ENCODE measurements around the gene THSD8.
A peak's percentile ranks its signal among the peaks of the same experiment; 100 is the strongest.

Gene THSD8

DNA sequence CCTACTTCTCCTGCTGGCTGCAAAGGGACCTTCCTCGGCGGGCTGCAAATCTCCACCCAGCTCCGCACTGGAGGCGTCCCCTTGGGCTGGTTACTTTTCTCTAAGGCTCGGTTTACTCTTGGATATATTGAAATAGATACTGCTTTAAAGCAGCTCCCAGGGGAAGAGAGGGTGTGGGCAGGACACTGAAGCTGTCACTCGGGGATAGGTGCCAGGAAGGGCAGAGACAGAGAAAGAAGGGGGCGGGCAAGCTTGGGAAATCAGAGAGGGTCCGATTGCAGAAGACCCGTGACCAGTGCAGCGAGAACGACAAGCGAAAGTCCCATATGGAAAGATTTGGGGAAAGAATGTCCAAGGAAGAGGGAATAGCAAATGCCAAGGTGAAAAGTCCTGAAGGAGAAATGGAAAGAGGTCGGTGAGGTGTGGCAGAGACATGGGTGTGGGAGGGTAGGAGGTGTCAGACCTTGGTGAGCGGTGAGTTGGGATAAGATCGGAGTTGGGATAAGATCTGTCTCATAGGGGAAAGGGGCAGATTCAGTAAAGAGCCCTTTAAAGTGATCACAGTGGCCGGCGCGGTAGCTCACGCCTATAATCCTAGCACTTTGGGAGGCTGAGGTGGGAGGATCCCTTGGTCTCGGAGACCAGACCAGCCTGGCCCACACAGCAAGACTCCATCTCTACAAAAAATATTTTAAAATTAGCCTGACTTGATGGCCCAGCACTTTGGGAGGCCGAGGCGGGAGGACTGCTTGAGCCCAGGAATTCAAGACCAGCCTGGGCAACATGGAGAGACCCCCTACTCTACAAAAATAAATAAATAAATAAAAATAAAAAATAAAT is 618 bp downstream of the THSD8 start:
- Histone ChIP-seq H3K9ac (ENCODE audit: low read length) (peak overlapping the region; percentile 85; the same call in 1 of the 2 replicates), H3K27ac (ENCODE audit: low read length) (no peak overlapping the region)
- no peak for DNase-seq

DNA sequence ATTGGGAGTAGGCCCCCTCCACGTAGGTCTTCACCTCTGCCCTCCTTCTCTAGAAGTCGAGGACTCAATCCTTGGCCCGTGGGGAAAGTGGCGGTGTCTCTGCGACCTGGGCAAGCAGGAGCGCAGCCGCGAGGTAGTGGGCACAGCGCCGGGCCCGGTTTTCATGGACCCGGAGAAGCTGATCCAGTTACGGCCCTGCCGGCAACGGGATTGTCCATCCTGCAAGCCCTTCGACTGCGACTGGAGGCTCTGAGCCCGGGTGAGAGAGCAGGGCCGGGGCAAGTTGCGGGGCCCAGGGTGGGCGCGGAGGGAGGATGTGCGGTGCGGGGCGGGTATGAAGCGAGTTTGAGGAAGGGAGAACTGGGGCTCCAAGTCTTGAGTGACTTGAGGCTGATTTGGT is 2.2 kb downstream of the THSD8 start:
- H3K27ac ChIP-seq (ENCODE audit: low read length): no peak overlapping the region
- H3K9ac ChIP-seq (ENCODE audit: low read length): no peak overlapping the region
- no peak for TF ChIP-seq EZH2phosphoT487 (IDR thresholded peaks at IDR 0.05; ENCODE audit: low read length)
- TF ChIP-seq EZH2 (optimal IDR thresholded peaks at IDR 0.05; ENCODE audit: low read depth, low read length): no peak
- TF ChIP-seq, protein P1, sequence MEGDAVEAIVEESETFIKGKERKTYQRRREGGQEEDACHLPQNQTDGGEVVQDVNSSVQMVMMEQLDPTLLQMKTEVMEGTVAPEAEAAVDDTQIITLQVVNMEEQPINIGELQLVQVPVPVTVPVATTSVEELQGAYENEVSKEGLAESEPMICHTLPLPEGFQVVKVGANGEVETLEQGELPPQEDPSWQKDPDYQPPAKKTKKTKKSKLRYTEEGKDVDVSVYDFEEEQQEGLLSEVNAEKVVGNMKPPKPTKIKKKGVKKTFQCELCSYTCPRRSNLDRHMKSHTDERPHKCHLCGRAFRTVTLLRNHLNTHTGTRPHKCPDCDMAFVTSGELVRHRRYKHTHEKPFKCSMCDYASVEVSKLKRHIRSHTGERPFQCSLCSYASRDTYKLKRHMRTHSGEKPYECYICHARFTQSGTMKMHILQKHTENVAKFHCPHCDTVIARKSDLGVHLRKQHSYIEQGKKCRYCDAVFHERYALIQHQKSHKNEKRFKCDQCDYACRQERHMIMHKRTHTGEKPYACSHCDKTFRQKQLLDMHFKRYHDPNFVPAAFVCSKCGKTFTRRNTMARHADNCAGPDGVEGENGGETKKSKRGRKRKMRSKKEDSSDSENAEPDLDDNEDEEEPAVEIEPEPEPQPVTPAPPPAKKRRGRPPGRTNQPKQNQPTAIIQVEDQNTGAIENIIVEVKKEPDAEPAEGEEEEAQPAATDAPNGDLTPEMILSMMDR (IDR thresholded peaks at IDR 0.05; ENCODE audit: low read length): no peak
- peaks cover 21% of the 10 kb centered on the region for H3K79me2 ChIP-seq (ENCODE audit: low read length)
- no peaks in the 10 kb centered on the region for H3K27me3 ChIP-seq (replicated peaks; ENCODE audit: insufficient read depth, low read length)
- no peak overlapping the region for H2AFZ ChIP-seq (ENCODE audit: low read length)
- no peaks in the 10 kb centered on the region for H3F3A ChIP-seq (ENCODE audit: insufficient read depth, low read length)
- no peaks in the 10 kb centered on the region; the same call in 1 of the 2 replicates for H3K36me3 ChIP-seq (replicated peaks; ENCODE audit: insufficient read depth, low read length)
- no peak for DNase-seq
- no peaks in the 10 kb centered on the region for H4K20me1 ChIP-seq (ENCODE audit: insufficient read depth, low read length)
- H3K4me2 ChIP-seq (ENCODE audit: low read depth, low read length): no peak overlapping the region
- peaks cover 14% of the 10 kb centered on the region for H3K4me1 ChIP-seq (ENCODE audit: low read length)
- H3K4me3 ChIP-seq (ENCODE audit: low read length): no peak overlapping the region
- no peaks in the 10 kb centered on the region for H3K9me2 ChIP-seq (replicated peaks; ENCODE audit: insufficient read depth, low read length)
- no peaks in the 10 kb centered on the region for H3K9me3 ChIP-seq (replicated peaks; ENCODE audit: insufficient read depth, low read length)

More for the DNA sequence above, 618 bp downstream of the THSD8 start:
- TF ChIP-seq EZH2 (optimal IDR thresholded peaks at IDR 0.05; ENCODE audit: low read depth, low read length): no peak
- no peak for TF ChIP-seq EZH2phosphoT487 (IDR thresholded peaks at IDR 0.05; ENCODE audit: low read length)
- TF ChIP-seq, protein P1 (IDR thresholded peaks at IDR 0.05; ENCODE audit: low read length): no peak
- Histone ChIP-seq H3F3A (ENCODE audit: insufficient read depth, low read length) (no peaks in the 10 kb centered on the region), H3K4me2 (ENCODE audit: low read depth, low read length) (peak overlapping the region; percentile 98), H3K79me2 (ENCODE audit: low read length) (peaks cover 21% of the 10 kb centered on the region), H3K27me3 (replicated peaks; ENCODE audit: insufficient read depth, low read length) (no peaks in the 10 kb centered on the region), H3K4me1 (ENCODE audit: low read length) (peaks cover 14% of the 10 kb centered on the region), H3K4me3 (ENCODE audit: low read length) (peak overlapping the region; percentile 97), H3K9me2 (replicated peaks; ENCODE audit: insufficient read depth, low read length) (no peaks in the 10 kb centered on the region), H4K20me1 (ENCODE audit: insufficient read depth, low read length) (no peaks in the 10 kb centered on the region), H3K36me3 (replicated peaks; ENCODE audit: insufficient read depth, low read length) (no peaks in the 10 kb centered on the region; the same call in 1 of the 2 replicates), H2AFZ (ENCODE audit: low read length) (peak overlapping the region; percentile 86), H3K9me3 (replicated peaks; ENCODE audit: insufficient read depth, low read length) (no peaks in the 10 kb centered on the region)

DNA sequence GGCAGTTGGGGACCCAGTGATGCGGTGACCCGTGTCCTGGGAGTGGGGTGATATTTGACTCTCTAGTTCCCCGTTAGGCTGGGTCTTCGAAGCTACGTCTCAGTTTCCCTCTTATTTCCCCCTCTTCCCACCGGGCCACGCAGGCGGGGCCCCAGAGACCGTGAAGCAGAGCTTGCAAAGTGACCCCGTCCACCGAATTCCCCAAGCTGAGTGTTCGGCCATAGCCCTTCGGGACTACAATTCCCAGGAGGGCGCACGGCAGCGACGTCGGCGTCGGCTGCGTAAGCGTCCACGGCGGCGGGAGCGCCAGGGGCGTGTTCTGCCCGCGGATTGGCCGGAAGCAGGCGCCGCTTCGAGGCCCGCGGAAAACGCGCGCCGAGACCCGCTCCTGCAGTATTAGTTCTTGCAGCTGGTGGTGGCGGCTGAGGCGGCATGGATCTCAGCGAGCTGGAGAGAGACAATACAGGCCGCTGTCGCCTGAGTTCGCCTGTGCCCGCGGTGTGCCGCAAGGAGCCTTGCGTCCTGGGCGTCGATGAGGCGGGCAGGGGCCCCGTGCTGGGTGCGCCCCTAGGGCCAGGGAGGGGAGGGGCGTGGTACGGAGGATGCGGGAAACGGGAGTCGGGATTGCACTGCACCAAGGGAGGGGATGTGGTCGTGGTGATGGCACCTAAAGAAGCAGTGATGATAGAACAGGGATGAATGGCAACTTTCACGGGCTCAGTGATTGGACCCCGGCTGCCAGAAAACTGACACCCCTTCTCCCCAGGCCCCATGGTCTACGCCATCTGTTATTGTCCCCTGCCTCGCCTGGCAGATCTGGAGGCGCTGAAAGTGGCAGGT is 4.6 kb downstream of the THSD8 start, which contains the start of gene RNASEH2A:
RNASEH2A (plus strand) TSS at position 343 of the 840 bp plus-strand sequence; CDS start at position 433, 90 bp downstream.
- H2AFZ ChIP-seq (ENCODE audit: low read length): peak within 1 kb of the TSS; percentile 93
- no peaks in the 10 kb centered on the region for H3K36me3 ChIP-seq (replicated peaks; ENCODE audit: insufficient read depth, low read length)
- peak; percentile 94 for DNase-seq
- H3K4me2 ChIP-seq (ENCODE audit: low read depth, low read length): peak within 1 kb of the TSS; percentile 92
- TF ChIP-seq EZH2phosphoT487 (IDR thresholded peaks at IDR 0.05; ENCODE audit: low read length) (no peak), EZH2 (optimal IDR thresholded peaks at IDR 0.05; ENCODE audit: low read depth, low read length) (no peak)
- TF ChIP-seq, protein P1 (IDR thresholded peaks at IDR 0.05; ENCODE audit: low read length): no peak
- no peaks in the 10 kb centered on the region for H3K27me3 ChIP-seq (replicated peaks; ENCODE audit: insufficient read depth, low read length)
- no peaks in the 10 kb centered on the region for H3K9me2 ChIP-seq (replicated peaks; ENCODE audit: insufficient read depth, low read length)
- H3K9ac ChIP-seq (ENCODE audit: low read length): peak within 1 kb of the TSS; percentile 71
- peak within 1 kb of the TSS; percentile 14; the same call in 1 of the 2 replicates for H3K27ac ChIP-seq (ENCODE audit: low read length)
- no peaks in the 10 kb centered on the region for H3K9me3 ChIP-seq (replicated peaks; ENCODE audit: insufficient read depth, low read length)
- peak within 1 kb of the TSS; percentile 83 for H3K4me3 ChIP-seq (ENCODE audit: low read length)
- H3F3A ChIP-seq (ENCODE audit: insufficient read depth, low read length): no peaks in the 10 kb centered on the region
- H4K20me1 ChIP-seq (ENCODE audit: insufficient read depth, low read length): no peaks in the 10 kb centered on the region
- H3K4me1 ChIP-seq (ENCODE audit: low read length): peaks cover 8% of the 10 kb centered on the region
- H3K79me2 ChIP-seq (ENCODE audit: low read length): peaks cover 8% of the 10 kb centered on the region
